ENCODE results near the gene P2RY4. TPM values are rescaled to one million over a fixed set of nuclear protein-coding genes. Genes with fewer than 3 reads are reported as not detected.

Gene P2RY4
- not detected in 2 replicates for total RNA-seq (2014; rRNA removed; shearing (Covaris generic))

GRCh38 chrX:70260104-70260503, at the start of gene P2RY4:
P2RY4 (minus strand) TSS chrX:70260204; CDS start chrX:70259624, 580 bp downstream.

GRCh38 chrX:70289793-70290770, 30.1 kb upstream of the P2RY4 start, which contains the start of the genes KIF4A and PDZD11:
KIF4A (plus strand) TSS chrX:70290104; CDS start chrX:70290459, 355 bp downstream.
PDZD11 (minus strand) TSS chrX:70289927; CDS start chrX:70289341, 586 bp downstream.

GRCh38 chrX:70281951-70282350, 21.9 kb upstream of the P2RY4 start, which contains the start of gene RAB41:
RAB41 (plus strand) TSS chrX:70282172; CDS start chrX:70282218, 46 bp downstream.

GRCh38 chrX:70268034-70268433, 8.0 kb upstream of the P2RY4 start, which contains the start of gene ARR3:
ARR3 (plus strand) TSS chrX:70268334; CDS start chrX:70269386, 1,052 bp downstream.

GRCh38 chrX:70234355-70234754, 25.6 kb downstream of the P2RY4 start, which contains the start of gene AWAT1:
AWAT1 (plus strand) TSS chrX:70234655; CDS start chrX:70234696, 41 bp downstream.

Small RNAs within 50 kb of the gene (small RNA-seq; reads per million reads assigned to genes)
- gene RNA5SP507: 0.75 reads per million, percentile 44 among the genes with 10 or more reads in this experiment

Other genes starting within 250 kb of the P2RY4 start
- gene AWAT2, start 210.3 kb downstream of the P2RY4 start, total RNA-seq (2014; rRNA removed; shearing (Covaris generic)): not detected in 2 replicates
- gene OTUD6A, start 197.7 kb downstream of the P2RY4 start, total RNA-seq (2014; rRNA removed; shearing (Covaris generic)): not detected in 2 replicates
- 56.6 and 71.3 TPM in 2 replicates for gene IGBP1, start 126.8 kb downstream of the P2RY4 start, total RNA-seq (2014; rRNA removed; shearing (Covaris generic))
- gene DGAT2L6, start 82.7 kb downstream of the P2RY4 start, total RNA-seq (2014; rRNA removed; shearing (Covaris generic)): not detected in 2 replicates
- not detected in 2 replicates for gene AWAT1, start 25.5 kb downstream of the P2RY4 start, total RNA-seq (2014; rRNA removed; shearing (Covaris generic))
- gene ARR3, start 8.1 kb upstream of the P2RY4 start, total RNA-seq (2014; rRNA removed; shearing (Covaris generic)): not detected in 2 replicates
- gene RAB41, start 22.0 kb upstream of the P2RY4 start, total RNA-seq (2014; rRNA removed; shearing (Covaris generic)): not detected in 2 replicates
- 42.7 and 49.4 TPM in 2 replicates for gene PDZD11, start 29.7 kb upstream of the P2RY4 start, total RNA-seq (2014; rRNA removed; shearing (Covaris generic))
- gene KIF4A, start 29.9 kb upstream of the P2RY4 start, total RNA-seq (2014; rRNA removed; shearing (Covaris generic)): 29.9 and 32.9 TPM in 2 replicates
- 0.04 TPM in 1 of 2 replicates, not detected in the other for gene GDPD2, start 163.1 kb upstream of the P2RY4 start, total RNA-seq (2014; rRNA removed; shearing (Covaris generic))
- 6.2 and 6.7 TPM in 2 replicates for gene DLG3, start 184.6 kb upstream of the P2RY4 start, total RNA-seq (2014; rRNA removed; shearing (Covaris generic))

Measured in A375 (cell line).